MM.1S (cell line): ENCODE results near the gene CNPY1.

Source experiments
- DNase-seq: peaks from one replicate; pipeline ENCODE4 v3.0.0-alpha.2; 2015
- H2AFZ ChIP-seq: fragments of 300-600 bp; sonication (generic); 2 replicates; pipeline ENCODE4 v1.6.0; 2016; ENCODE audit warnings: antibody characterized with exemption, low read length
- H3F3A ChIP-seq: fragments of 300-600 bp; sonication (generic); 2 replicates; pipeline ENCODE4 v1.6.1; 2016; ENCODE audit warnings: mild to moderate bottlenecking, antibody characterized with exemption, low read length, moderate library complexity, mixed read lengths; ENCODE audit not compliant: insufficient read depth
- H3K27ac ChIP-seq: fragments of 300-600 bp; sonication (generic); 2 replicates; pipeline ENCODE4 v1.5.1; 2016; ENCODE audit warnings: mild to moderate bottlenecking, low read length
- H3K27me3 ChIP-seq: fragments of 300-600 bp; sonication (generic); replicated peaks from 2 replicates; pipeline ENCODE4 v1.6.0; 2016; ENCODE audit warnings: low read length; ENCODE audit not compliant: insufficient read depth
- H3K36me3 ChIP-seq: fragments of 300-600 bp; sonication (generic); replicated peaks from 2 replicates; pipeline ENCODE4 v1.6.1; 2016; ENCODE audit warnings: mild to moderate bottlenecking, low read length, mixed read lengths; ENCODE audit not compliant: insufficient read depth
- H3K4me1 ChIP-seq: fragments of 300-600 bp; sonication (generic); 2 replicates; pipeline ENCODE4 v1.6.1; 2016; ENCODE audit warnings: low read length, mixed read lengths
- H3K4me2 ChIP-seq: fragments of 300-600 bp; sonication (generic); 2 replicates; pipeline ENCODE4 v1.6.0; 2016; ENCODE audit warnings: low read depth, low read length
- H3K4me3 ChIP-seq: fragments of 300-600 bp; sonication (generic); 2 replicates; pipeline ENCODE4 v1.5.1; 2016; ENCODE audit warnings: low read length, mixed read lengths
- H3K79me2 ChIP-seq: fragments of 300-600 bp; sonication (generic); 2 replicates; pipeline ENCODE4 v1.6.1; 2016; ENCODE audit warnings: mixed run types, low read length, mixed read lengths
- H3K9ac ChIP-seq: fragments of 300-600 bp; sonication (generic); 2 replicates; pipeline ENCODE4 v1.6.1; 2016; ENCODE audit warnings: low read length, mixed read lengths
- H3K9me2 ChIP-seq: fragments of 300-600 bp; sonication (generic); replicated peaks from 2 replicates; pipeline ENCODE4 v1.6.1; 2016; ENCODE audit warnings: mild to moderate bottlenecking, low read length, mixed read lengths; ENCODE audit not compliant: insufficient read depth
- H3K9me3 ChIP-seq: fragments of 300-600 bp; sonication (generic); replicated peaks from 2 replicates; pipeline ENCODE4 v1.6.1; 2016; ENCODE audit warnings: mild to moderate bottlenecking, low read length, mixed read lengths; ENCODE audit not compliant: insufficient read depth
- H4K20me1 ChIP-seq: fragments of 300-600 bp; sonication (generic); 2 replicates; pipeline ENCODE4 v1.6.1; 2016; ENCODE audit warnings: mild to moderate bottlenecking, low read length, moderate library complexity, mixed read lengths; ENCODE audit not compliant: insufficient read depth
- CTCF ChIP-seq: fragments of 300-600 bp; sonication (generic); IDR thresholded peaks from 2 replicates; pipeline ENCODE4 v1.5.1; 2016; ENCODE audit warnings: antibody characterized with exemption, low read length, mixed read lengths
- EZH2 ChIP-seq: fragments of 300-600 bp; sonication (generic); optimal IDR thresholded peaks from 2 replicates; pipeline ENCODE3; 2017; ENCODE audit warnings: low read depth, mild to moderate bottlenecking, antibody characterized with exemption, low read length, mixed read lengths
- EZH2phosphoT487 ChIP-seq: fragments of 300-600 bp; sonication (generic); IDR thresholded peaks from 2 replicates; pipeline ENCODE4 v1.6.1; 2018; ENCODE audit warnings: antibody characterized with exemption, low read length

CNPY1 gene

GRCh38 chr7:155549226-155549625, 2.9 kb upstream of the CNPY1 start:
- Histone ChIP-seq H3K79me2 (no peaks in the 10 kb centered on the region), H3K9ac (no peak overlapping the region), H3K27ac (no peak overlapping the region), H3K9me3 (no peaks in the 10 kb centered on the region), H3K9me2 (no peaks in the 10 kb centered on the region), H2AFZ (no peak overlapping the region), H3F3A (no peaks in the 10 kb centered on the region), H3K27me3 (peaks cover 90% of the 10 kb centered on the region), H3K4me3 (no peak overlapping the region), H3K4me2 (no peak overlapping the region), H3K4me1 (no peaks in the 10 kb centered on the region), H3K36me3 (no peaks in the 10 kb centered on the region), H4K20me1 (no peaks in the 10 kb centered on the region)
- TF ChIP-seq EZH2phosphoT487 (no peak), CTCF (no peak), EZH2 (no peak)
- DNase-seq = no peak

- H3K9me2 ChIP-seq = no peaks in the 10 kb centered on the region
- peaks cover 100% of the 10 kb centered on the region for H3K27me3 ChIP-seq
- DNase-seq = no peak
- H3K4me3 ChIP-seq = no peak overlapping the region
- H4K20me1 ChIP-seq = no peaks in the 10 kb centered on the region
- no peaks in the 10 kb centered on the region for H3K9me3 ChIP-seq
- no peaks in the 10 kb centered on the region for H3K36me3 ChIP-seq
- no peaks in the 10 kb centered on the region for H3K4me1 ChIP-seq
- no peak overlapping the region for H2AFZ ChIP-seq
- H3K27ac ChIP-seq = no peak overlapping the region
- no peaks in the 10 kb centered on the region for H3K79me2 ChIP-seq
- no peak for TF ChIP-seq EZH2phosphoT487
- no peak for TF ChIP-seq EZH2
- no peak for TF ChIP-seq CTCF
- no peak overlapping the region for H3K9ac ChIP-seq
- no peak overlapping the region for H3K4me2 ChIP-seq
- no peaks in the 10 kb centered on the region for H3F3A ChIP-seq
Observed at GRCh38 chr7:155547161-155547791, 917 bp upstream of the CNPY1 start.

GRCh38 chr7:155545348-155545747, 1.0 kb downstream of the CNPY1 start:
- H4K20me1 ChIP-seq = no peaks in the 10 kb centered on the region
- DNase-seq = no peak
- H3K27ac ChIP-seq = no peak overlapping the region
- no peaks in the 10 kb centered on the region for H3K4me1 ChIP-seq
- no peak overlapping the region for H2AFZ ChIP-seq
- no peaks in the 10 kb centered on the region for H3K36me3 ChIP-seq
- H3K9ac ChIP-seq = no peak overlapping the region
- TF ChIP-seq EZH2phosphoT487 (no peak), CTCF (peak; percentile 41)
- H3K79me2 ChIP-seq = no peaks in the 10 kb centered on the region
- H3K27me3 ChIP-seq = peaks cover 100% of the 10 kb centered on the region
- no peak overlapping the region for H3K4me2 ChIP-seq
- no peaks in the 10 kb centered on the region for H3K9me2 ChIP-seq
- H3K4me3 ChIP-seq = no peak overlapping the region
- H3K9me3 ChIP-seq = no peaks in the 10 kb centered on the region
- no peaks in the 10 kb centered on the region for H3F3A ChIP-seq
